Gastrocnemius medialis (tissue), 4 donors: Measurements from ENCODE around the gene ARL4A.

Source experiments
- CTCF ChIP-seq, 5 experiments: fragments of 450-650 bp in 3 of 5; fragments of 200-600 bp in 2 of 5; sonication (generic) in 2 of 5; IDR thresholded peaks in 4 of 5; conservative IDR thresholded peaks in 1 of 5; 1 replicate in 4 of 5; 2 replicates in 1 of 5; pipeline ENCODE4 v1.5.1; 2016 to 2019; ENCODE audit warnings: antibody characterized with exemption in 5 of 5, mild to moderate bottlenecking in 3 of 5, moderate library complexity in 3 of 5
- POLR2A ChIP-seq, 2 donors: fragments of 450-650 bp; IDR thresholded peaks; one replicate each; pipeline ENCODE4 v1.6.1; 2017; ENCODE audit warnings: antibody characterized with exemption in 2 of 2, mild to moderate bottlenecking in 2 of 2, moderate library complexity in 2 of 2

GRCh38 chr7:12735923-12736322 is 48.5 kb downstream of the ARL4A start:
- TF ChIP-seq CTCF (IDR thresholded peaks at IDR 0.05 in 4 of 5, conservative IDR thresholded peaks at IDR 0.05 in 1 of 5) (no peak), POLR2A (IDR thresholded peaks at IDR 0.05) (no peak)
